IMR-90 (cell line): ENCODE results near the gene ATP5PO. TPM values are rescaled to one million over a fixed set of nuclear protein-coding genes. Genes with fewer than 3 reads are reported as not detected.

Source experiments
- ATAC-seq: fragments of 200-7000 bp; cut with Tn5 transposase; 2 replicates; pipeline ENCODE4 v1.9.1; 2020; ENCODE audit warnings: low read depth, mild to moderate bottlenecking, moderate library complexity
- BruUV-seq: library from RNA; stranded (reverse); fragments of 400-500 nt; replicated peaks from 2 replicates; lab custom pipeline; 2021; lab: Mats Ljungman, UMichigan
- CTCF ChIA-PET: fragments of 300-600 bp; formaldehyde crosslinking; extraction: SDS; loops from one replicate; lab custom pipeline; 2021; ENCODE audit warnings: antibody characterized with exemption; lab: Yijun Ruan, JAX
- POLR2A ChIA-PET: fragments of 300-600 bp; sonication (Branson Sonifier 250); formaldehyde crosslinking; loops from one replicate; lab custom pipeline; 2022; ENCODE audit warnings: antibody characterized with exemption; ENCODE audit not compliant: unreplicated experiment; lab: Charles Lee
- DNase-seq: peaks from one replicate; pipeline ENCODE4 v3.0.0; 2013
- H2AFZ ChIP-seq: replicated peaks from 2 replicates; pipeline ENCODE3; 2013; ENCODE audit warnings: low read length, mild to moderate bottlenecking; ENCODE audit not compliant: poor library complexity
- H2AK5ac ChIP-seq: 2 replicates; pipeline ENCODE4 v1.6.1; 2013; ENCODE audit warnings: low read depth, low read length, inconsistent platforms
- H2AK9ac ChIP-seq: replicated peaks from 2 replicates; pipeline ENCODE3; 2013; ENCODE audit warnings: mild to moderate bottlenecking, low read depth, low read length, moderate library complexity; ENCODE audit not compliant: poor library complexity
- H2BK120ac ChIP-seq: 2 replicates; pipeline ENCODE4 v1.6.1; 2013; ENCODE audit warnings: low read depth, low read length, inconsistent platforms
- H2BK15ac ChIP-seq: 3 replicates; pipeline ENCODE4 v1.6.1; 2013; ENCODE audit warnings: low read depth, low read length, inconsistent platforms
- H2BK20ac ChIP-seq: 2 replicates; pipeline ENCODE4 v1.6.1; 2013; ENCODE audit warnings: low read depth, mild to moderate bottlenecking, inconsistent platforms, low read length, moderate library complexity
- H2BK5ac ChIP-seq: 2 replicates; pipeline ENCODE4 v1.6.1; 2013; ENCODE audit warnings: mild to moderate bottlenecking, low read depth, low read length, inconsistent platforms; ENCODE audit not compliant: poor library complexity, severe bottlenecking
- H3K14ac ChIP-seq: replicated peaks from 2 replicates; pipeline ENCODE4 v1.6.1; 2013; ENCODE audit warnings: low read depth, low read length, inconsistent platforms
- H3K18ac ChIP-seq: 2 replicates; pipeline ENCODE4 v1.6.1; 2013; ENCODE audit warnings: low read depth, low read length, control low read depth
- H3K23ac ChIP-seq: 2 replicates; pipeline ENCODE4 v1.6.1; 2013; ENCODE audit warnings: low read depth, low read length, inconsistent platforms
- H3K27ac ChIP-seq: 2 replicates; pipeline ENCODE4 v1.5.1; 2013; ENCODE audit warnings: mild to moderate bottlenecking, control low read depth, low read length; ENCODE audit not compliant: insufficient read depth
- H3K27me3 ChIP-seq: 2 replicates; pipeline ENCODE4 v1.6.1; 2013; ENCODE audit warnings: low read length; ENCODE audit not compliant: control insufficient read depth, insufficient read depth
- H3K36me3 ChIP-seq: 2 replicates; pipeline ENCODE4 v1.6.1; 2013; ENCODE audit warnings: low read length, mixed read lengths; ENCODE audit not compliant: control insufficient read depth, insufficient read depth
- H3K4ac ChIP-seq: 2 replicates; pipeline ENCODE4 v1.6.1; 2013; ENCODE audit warnings: low read depth, low read length, inconsistent platforms
- H3K4me1 ChIP-seq: 2 replicates; pipeline ENCODE4 v1.6.1; 2013; ENCODE audit warnings: low read length, mixed read lengths; ENCODE audit not compliant: control insufficient read depth, insufficient read depth
- H3K4me2 ChIP-seq: 2 replicates; pipeline ENCODE4 v1.6.1; 2013; ENCODE audit warnings: low read depth, mild to moderate bottlenecking, control low read depth, low read length, moderate library complexity
- H3K4me3 ChIP-seq: 2 replicates; pipeline ENCODE4 v1.5.1; 2013; ENCODE audit warnings: low read depth, mild to moderate bottlenecking, control low read depth, low read length, moderate library complexity; ENCODE audit not compliant: insufficient read depth
- H3K56ac ChIP-seq: 2 replicates; pipeline ENCODE4 v1.6.1; 2013; ENCODE audit warnings: low read length, inconsistent platforms; ENCODE audit not compliant: insufficient read depth; ENCODE audit errors: extremely low read depth
- H3K79me1 ChIP-seq, 2 experiments: 2 replicates each; pipeline ENCODE4 v1.6.1; 2013; ENCODE audit warnings: low read length in 2 of 2, inconsistent platforms in 1 of 2, low read depth in 1 of 2
- H3K9ac ChIP-seq: 2 replicates; pipeline ENCODE4 v1.6.1; 2013; ENCODE audit warnings: low read depth, low read length, control low read depth
- H3K9me1 ChIP-seq: 2 replicates; pipeline ENCODE4 v1.6.1; 2013; ENCODE audit warnings: low read length, inconsistent platforms; ENCODE audit not compliant: insufficient read depth
- H3K9me3 ChIP-seq: 2 replicates; pipeline ENCODE4 v1.6.1; 2013; ENCODE audit warnings: low read length; ENCODE audit not compliant: control insufficient read depth, insufficient read depth
- H4K20me1 ChIP-seq: 2 replicates; pipeline ENCODE4 v1.6.1; 2013; ENCODE audit warnings: low read length, inconsistent platforms; ENCODE audit not compliant: insufficient read depth
- H4K5ac ChIP-seq: 2 replicates; pipeline ENCODE4 v1.6.1; 2013; ENCODE audit warnings: mild to moderate bottlenecking, low read depth, low read length, control low read depth
- H4K8ac ChIP-seq, 2 experiments: 2 replicates each; pipeline ENCODE4 v1.6.1; 2013; ENCODE audit warnings: low read depth in 2 of 2, low read length in 2 of 2, control low read depth in 1 of 2, inconsistent platforms in 1 of 2
- H4K91ac ChIP-seq: 2 replicates; pipeline ENCODE4 v1.6.1; 2013; ENCODE audit warnings: low read depth, low read length, inconsistent platforms; ENCODE audit not compliant: insufficient read depth
- POLR2A ChIP-seq: IDR thresholded peaks from 2 replicates; pipeline ENCODE4 v1.6.1; 2012; ENCODE audit warnings: mild to moderate bottlenecking, low read depth, low read length
- RCOR1 ChIP-seq: IDR thresholded peaks from 2 replicates; pipeline ENCODE4 v1.6.1; 2012; ENCODE audit warnings: mild to moderate bottlenecking, low read length, improper control_type of control experiment; ENCODE audit not compliant: insufficient replicate concordance
- RFX5 ChIP-seq: IDR thresholded peaks from 2 replicates; pipeline ENCODE4 v1.8.0; 2012; ENCODE audit warnings: low read depth, mild to moderate bottlenecking, low read length, moderate library complexity
- WGBS, 2 experiments: methylation state at CpG; one replicate each; pipeline versions ENCODE4 v1.1.5 to v1.1.7; 2013; ENCODE audit warnings: missing lambda C conversion rate in 2 of 2; ENCODE audit not compliant: insufficient read length in 1 of 2; ENCODE audit errors: extremely low coverage in 2 of 2; 5-methylcytosine and 5-hydroxymethylcytosine counted together
- dilution Hi-C: fragments of 300-500 bp; cut with HindIII; formaldehyde crosslinking; loops from one replicate; pipeline ENCODE4 v1.14.3; 2018; ENCODE audit warnings: low sequenced_read_pairs; ENCODE audit not compliant: unreplicated experiment
- in situ Hi-C: fragments of 300-500 bp; cut with MboI; formaldehyde crosslinking; loops from 3 replicates; pipeline ENCODE4 v1.14.3; 2019; ENCODE audit warnings: low sequenced_read_pairs, inconsistent platforms, mixed read lengths
- intact Hi-C: fragments of 100-400 bp; cut with micrococcal nuclease; formaldehyde crosslinking; loops from 2 replicates; pipeline ENCODE4 v1.10.0; 2022
- polyA plus RNA-seq, 3 experiments: library from polyadenylated mRNA; depleted of rRNA; stranded (reverse); fragments of >200 nt; gene quantifications; 2 replicates each; pipeline ENCODE4 v1.2.3, GENCODE V29; 2012; ENCODE audit warnings: low replicate concordance in 1 of 3
- total RNA-seq: library from RNA; depleted of rRNA; stranded (reverse); fragments of >200 nt; gene quantifications from 2 replicates; pipeline ENCODE4 v1.2.3, GENCODE V29; 2012

ATP5PO gene
- total and polyA plus RNA-seq, 2 of the 4 experiments (the other 2 are of a cell fraction) = 237 to 250 TPM

DNA sequence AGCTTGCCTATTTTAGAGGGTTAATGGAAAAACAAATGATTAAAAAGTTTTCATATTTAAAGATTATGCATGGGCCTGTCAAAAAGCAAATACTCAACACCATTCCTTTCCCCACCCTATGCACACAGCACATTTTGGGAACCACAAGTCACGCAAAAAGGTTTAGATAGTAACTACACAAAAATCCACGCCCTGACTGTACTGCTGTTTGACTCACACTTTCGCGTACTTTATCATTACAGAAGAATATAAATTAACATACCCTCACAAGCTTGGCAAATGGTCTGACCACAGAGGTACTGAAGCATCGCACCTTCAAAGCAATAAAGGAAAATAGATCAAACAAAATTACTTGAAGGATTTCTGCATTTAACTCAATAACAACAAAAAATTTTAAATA is 1.4 kb downstream of the ATP5PO start:
- Histone ChIP-seq H4K8ac (no peak overlapping the region), H3K4ac (no peak overlapping the region), H2AFZ (no peak overlapping the region), H3K27me3 (no peaks in the 10 kb centered on the region), H3K4me1 (peaks cover 2% of the 10 kb centered on the region; the same call in 1 of the 2 replicates), H2AK9ac (no peak overlapping the region), H4K91ac (no peak overlapping the region), H2BK15ac (no peak overlapping the region), H2BK20ac (no peak overlapping the region), H3K4me3 (no peak overlapping the region), H3K27ac (no peak overlapping the region), H3K4me2 (no peak overlapping the region), H3K9me1 (peaks cover 5% of the 10 kb centered on the region), H4K20me1 (no peaks in the 10 kb centered on the region), H3K9me3 (no peaks in the 10 kb centered on the region), H3K56ac (no peak overlapping the region), H3K79me1 (peaks cover 20 to 32% of the 10 kb centered on the region in 2 experiments), H2BK120ac (no peak overlapping the region), H3K23ac (peak overlapping the region; percentile 73; the same call in 1 of the 2 replicates), H3K14ac (no peak overlapping the region), H4K5ac (no peak overlapping the region), H2BK5ac (no peak overlapping the region), H3K9ac (no peak overlapping the region), H2AK5ac (peak overlapping the region; percentile 8; the same call in 1 of the 2 replicates), H3K18ac (no peak overlapping the region), H3K36me3 (peaks cover 15% of the 10 kb centered on the region)
- no peak for ATAC-seq
- dilution Hi-C loops = no loop called here
- in situ Hi-C loops = loop anchor here (25.0 kb wide), 1 partner anchor 698 kb away; the partner anchor contains the start of gene RCAN1
- TF ChIP-seq RFX5 (no peak), RCOR1 (no peak), POLR2A (no peak)
- intact Hi-C loops = no loop called here
- WGBS, 2 experiments = 92% methylated on average over 4 of the region's 5 CpGs; no CpG with 5 or more reads in 1 of the 2 experiments
- ChIA-PET CTCF (interaction anchor here (0.6 kb wide), 1 partner anchor 10 kb away, joined by 3 read pairs; no protein-coding TSS in a partner anchor), POLR2A (interaction anchor here (0.8 kb wide), 1 partner anchor 11 kb away, joined by 3 read pairs; no protein-coding TSS in a partner anchor)
- no TSS peak for BruUV-seq
- no peak for DNase-seq
